RPMI7951 (cell line): ENCODE measurements around the gene PXT1. TPM values are rescaled to one million over a fixed set of nuclear protein-coding genes. Genes with fewer than 3 reads are reported as not detected.
"Not testable (repeated sequence)": the region's sequence is repeated elsewhere in the genome, so short reads cannot be mapped to it uniquely, and the experiment has no call there.

Experiments used
- DNase-seq: peaks from one replicate; pipeline ENCODE4 v3.0.0-alpha.2; 2012; ENCODE audit warnings: low read depth
- total RNA-seq: library from RNA; depleted of rRNA; stranded (reverse); fragments of >200 nt; shearing (Covaris generic); gene quantifications from 2 replicates; pipeline ENCODE4 v1.2.3, GENCODE V29; 2014; rRNA removed

The PXT1 gene
- 0.12 TPM in 1 of 2 replicates, not detected in the other for total RNA-seq

DNA sequence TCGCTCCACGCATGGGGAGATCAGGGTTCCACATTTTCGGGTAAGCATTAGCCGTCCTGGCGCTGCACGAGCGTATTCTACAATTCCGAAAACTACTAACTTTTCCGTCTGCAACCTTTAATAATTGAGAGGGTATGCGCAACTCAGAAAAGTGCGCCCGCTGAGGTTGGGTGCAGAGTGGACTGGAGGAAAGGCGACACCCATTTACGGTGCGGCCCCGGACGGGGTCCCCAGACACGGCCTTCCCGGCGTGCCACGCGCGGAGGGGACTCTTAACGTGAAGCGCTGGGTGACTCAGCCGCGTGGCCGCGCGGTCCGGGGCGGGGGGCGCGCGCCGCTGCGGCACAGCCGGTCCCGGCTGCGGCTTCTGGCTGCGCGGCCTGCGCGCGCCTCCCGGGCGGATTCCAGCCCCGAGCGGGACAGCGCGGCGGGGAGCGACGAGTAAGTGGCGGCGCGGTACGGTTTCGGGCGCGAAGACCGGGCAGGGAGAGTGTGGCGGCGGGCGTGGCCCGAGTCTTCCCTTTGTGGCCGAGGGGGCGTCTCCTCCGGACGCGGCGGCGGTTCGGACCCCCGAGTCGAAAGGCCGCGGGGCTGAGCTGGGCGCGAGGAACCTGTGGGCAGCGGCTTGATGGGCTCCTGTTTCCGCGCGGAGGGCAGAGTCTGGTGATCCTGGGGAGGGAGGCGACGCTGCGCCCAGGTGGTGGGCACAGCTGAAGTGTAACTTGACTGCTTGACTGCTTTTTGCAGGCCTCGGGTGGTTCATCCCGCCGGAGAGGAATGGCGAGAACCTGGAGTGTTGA lies at the start of gene PXT1, which contains the start of gene KCTD20:
Gene PXT1, minus strand, starts transcription at position 184 of the 800 bp plus-strand sequence. CDS start 16,772 bp downstream, outside the sequence.
Gene KCTD20, plus strand, starts transcription at position 330 of the 800 bp plus-strand sequence. CDS start 27,098 bp downstream, outside the sequence.
- DNase-seq: peak; percentile 88

DNA sequence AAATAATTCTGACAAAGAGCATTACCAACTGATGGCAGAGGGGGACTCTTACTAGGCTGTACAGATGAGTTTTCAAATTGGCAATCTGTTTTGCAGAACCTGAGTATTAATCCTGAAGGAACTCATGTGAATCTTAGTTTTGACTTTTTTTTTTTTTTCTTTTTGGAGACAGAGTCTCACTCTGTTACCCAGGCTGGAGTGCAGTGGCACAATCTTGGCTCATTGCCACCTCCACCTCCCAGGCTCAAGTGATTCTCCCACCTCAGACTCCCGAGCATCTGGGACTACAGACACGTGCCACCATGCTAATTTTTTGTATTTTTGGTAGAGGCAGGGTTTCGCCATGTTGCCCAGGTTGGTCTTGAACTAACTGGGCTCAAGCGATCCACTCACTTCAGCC lies 49.4 kb upstream of the PXT1 start:
- no peak for DNase-seq

DNA sequence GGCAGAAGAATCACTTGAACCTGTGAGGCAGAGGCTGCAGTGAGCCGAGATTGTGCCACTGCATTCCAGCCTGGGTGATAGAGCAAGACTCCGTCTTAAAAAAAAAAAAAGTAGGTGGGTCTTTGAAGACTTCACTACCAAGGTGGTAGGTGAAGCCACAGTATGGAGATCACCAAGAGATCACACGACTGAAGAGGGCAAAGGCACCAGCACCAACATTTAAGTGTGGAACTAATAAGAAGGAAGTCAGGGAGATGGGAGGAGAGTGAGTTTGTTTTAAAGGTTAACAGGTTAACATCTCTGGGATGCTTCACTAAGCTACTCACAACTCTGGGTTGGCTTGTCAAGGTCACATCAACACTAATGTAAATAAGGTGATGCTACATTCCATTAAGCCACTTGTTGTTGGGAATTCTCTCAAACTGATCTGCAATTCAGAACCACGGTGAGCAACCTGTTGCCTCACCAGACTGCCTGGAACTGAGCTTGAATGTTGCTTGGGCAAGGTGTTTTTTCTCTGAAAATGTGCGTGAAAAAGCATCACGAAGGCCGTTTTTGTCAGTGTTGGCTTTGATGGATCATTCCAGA lies 48.8 kb upstream of the PXT1 start:
- DNase-seq: no peak

GRCh38 chr6:36489426-36489825 lies 46.8 kb upstream of the PXT1 start:
- no peak for DNase-seq

- DNase-seq: no peak
Observed at GRCh38 chr6:36488221-36488620, 45.6 kb upstream of the PXT1 start.

- no peak for DNase-seq
Observed at GRCh38 chr6:36487698-36488097, 45.0 kb upstream of the PXT1 start.

- no peak for DNase-seq
Observed at GRCh38 chr6:36484736-36485135, 42.1 kb upstream of the PXT1 start.

- DNase-seq: not testable (repeated sequence)
Observed at GRCh38 chr6:36483326-36483725, 40.7 kb upstream of the PXT1 start.

DNA sequence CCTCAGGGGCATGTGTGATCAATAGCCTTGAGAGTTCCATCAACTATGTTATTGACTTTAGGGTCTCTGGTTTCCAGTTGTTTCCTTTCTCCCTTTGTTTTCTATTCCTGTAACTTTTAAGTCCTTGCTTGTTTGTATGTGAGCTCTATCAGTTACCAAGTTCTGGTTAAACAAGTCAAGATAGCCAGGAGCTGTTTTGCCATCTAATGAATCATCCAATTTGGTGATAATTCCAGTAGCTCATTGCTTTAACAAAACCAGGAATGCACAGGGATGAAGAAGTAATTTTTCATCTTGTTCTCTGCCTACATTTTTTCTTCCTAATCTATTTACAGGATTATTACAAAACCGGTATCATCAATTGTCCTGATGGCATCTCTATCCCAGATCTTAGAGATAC lies 36.6 kb upstream of the PXT1 start:
- no peak for DNase-seq

DNA sequence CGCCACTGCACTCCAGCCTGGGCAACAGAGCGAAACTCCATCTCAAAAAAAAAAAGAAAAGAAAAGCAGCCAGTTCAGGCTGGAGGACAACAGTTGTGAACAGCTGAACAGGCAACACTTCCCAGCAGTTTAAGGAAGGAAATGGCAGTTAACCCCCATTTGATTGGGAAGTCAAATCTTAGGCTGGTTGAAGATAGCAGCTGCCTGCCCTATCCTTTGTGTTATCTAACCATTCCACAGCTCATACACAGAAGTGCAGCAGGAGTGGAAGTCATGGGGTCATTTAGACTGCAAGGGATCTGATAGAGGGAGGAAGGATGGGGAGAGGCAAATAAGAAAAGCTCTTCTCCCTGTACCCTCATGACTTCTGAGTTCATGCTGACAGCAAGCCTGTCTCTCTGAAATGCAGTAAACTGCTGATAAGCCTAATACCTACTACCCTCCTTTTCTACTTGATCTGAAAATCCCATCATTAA lies 35.4 kb upstream of the PXT1 start:
- no peak for DNase-seq

- no peak for DNase-seq
Observed at GRCh38 chr6:36469946-36470345, 27.3 kb upstream of the PXT1 start.

DNA sequence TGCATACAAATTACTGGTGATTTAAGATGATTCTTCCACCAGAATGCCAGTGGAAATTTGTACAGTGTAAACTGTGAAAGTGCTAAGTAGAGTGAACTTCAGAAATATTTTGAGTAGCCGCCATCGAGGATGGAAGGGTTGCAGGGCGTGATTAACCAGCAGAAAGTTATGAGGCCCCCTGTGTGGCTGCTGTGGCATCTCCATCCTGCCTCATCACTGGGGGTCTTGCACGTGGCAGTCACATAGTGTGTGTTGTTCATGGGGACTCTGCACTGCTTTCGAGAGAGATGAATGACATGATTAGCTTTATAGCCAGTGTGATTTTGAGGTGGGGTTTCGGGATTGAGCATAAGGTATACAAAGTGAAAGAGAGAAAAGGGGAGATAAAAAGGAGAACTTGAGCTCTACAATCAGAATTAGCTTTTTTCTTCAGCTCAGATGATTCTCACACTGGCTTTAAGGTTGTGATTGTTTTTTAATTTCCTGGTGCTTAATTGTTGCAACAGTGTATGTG lies 26.6 kb upstream of the PXT1 start:
- DNase-seq: no peak

DNA sequence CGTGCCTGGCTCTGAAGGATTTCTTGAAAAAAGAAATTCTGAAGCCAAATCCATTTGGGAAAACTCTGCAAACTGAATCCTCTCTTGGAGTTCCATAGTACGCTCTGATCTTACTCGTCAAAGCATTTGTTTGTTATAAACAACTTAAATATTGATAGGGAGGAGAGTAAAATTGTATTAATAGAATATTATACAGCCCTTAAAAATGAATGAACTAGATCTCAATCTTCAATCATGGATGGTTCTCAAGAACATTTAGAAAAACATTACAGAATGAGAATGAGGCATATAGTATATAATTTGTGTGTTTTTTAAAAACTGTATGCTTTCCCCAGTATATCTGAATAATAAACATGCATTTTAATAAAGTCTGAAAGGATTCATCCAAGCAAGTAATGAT lies 25.0 kb upstream of the PXT1 start:
- no peak for DNase-seq

DNA sequence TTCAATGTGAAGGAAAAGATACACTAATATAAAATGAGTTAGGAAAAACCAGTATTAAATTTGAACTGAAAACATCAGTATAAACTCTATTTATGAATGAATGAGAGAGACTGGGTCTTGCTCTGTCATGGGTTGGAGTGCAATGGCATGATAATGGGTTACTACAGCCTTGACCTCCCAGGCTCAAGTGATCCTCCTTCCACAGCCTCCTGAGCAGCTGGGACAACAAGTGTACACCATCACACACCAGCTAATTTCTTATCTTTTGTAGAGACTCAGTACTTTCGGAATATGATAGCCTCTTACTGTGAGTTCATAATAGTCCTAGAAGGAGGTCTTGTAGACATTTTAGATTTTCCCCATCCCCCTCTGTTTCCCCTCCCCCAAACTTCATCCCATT lies 21.6 kb upstream of the PXT1 start:
- DNase-seq: no peak

DNA sequence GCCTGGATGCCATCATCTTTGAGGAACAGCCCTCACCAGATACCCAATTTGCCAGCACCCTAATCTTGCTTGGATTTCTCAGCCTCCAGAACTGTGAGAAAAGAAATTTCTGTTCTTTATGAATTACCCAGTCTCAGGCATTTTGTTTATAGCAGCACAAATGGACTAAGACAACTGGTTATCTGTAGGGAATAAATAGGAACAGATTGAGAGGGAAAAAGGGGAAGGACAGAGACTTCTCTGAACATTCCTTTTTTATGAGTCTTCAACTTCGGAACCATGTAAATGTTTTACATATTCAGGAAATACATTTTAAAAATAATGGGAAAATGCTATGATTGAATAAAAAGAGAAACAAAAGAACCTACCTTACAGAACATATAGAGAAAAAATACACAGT lies 21.0 kb upstream of the PXT1 start:
- DNase-seq: no peak

- DNase-seq: no peak
Observed at GRCh38 chr6:36461646-36462045, 19.0 kb upstream of the PXT1 start.

GRCh38 chr6:36460916-36461315 lies 18.3 kb upstream of the PXT1 start:
- no peak for DNase-seq

- no peak for DNase-seq
Observed at GRCh38 chr6:36459501-36459900, 16.8 kb upstream of the PXT1 start.

DNA sequence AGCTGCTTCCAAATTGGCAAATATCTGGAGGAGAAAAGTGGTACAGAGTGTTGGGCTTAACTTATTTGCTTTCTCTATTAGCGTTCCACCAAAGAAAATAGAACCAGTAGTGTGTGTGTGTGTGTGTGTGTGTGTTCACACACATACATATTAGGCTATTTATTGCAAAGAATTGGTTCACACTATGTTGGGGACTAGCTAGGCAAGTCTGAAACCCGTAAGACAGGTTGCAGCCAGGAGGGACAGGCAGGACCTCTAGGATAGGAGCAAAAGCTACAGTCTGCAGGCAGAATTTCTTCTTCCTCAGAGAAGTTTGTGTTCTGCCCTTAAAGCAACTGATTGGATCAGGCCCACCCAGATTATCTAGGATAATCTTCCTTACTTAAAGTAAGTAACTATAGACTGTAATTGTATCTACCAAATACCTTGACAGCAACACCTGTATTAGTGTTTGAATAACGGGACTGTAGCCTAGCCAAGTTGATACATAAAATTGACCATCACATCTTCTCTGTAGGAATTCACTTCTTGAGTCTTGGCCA lies 12.9 kb upstream of the PXT1 start:
- no peak for DNase-seq

DNA sequence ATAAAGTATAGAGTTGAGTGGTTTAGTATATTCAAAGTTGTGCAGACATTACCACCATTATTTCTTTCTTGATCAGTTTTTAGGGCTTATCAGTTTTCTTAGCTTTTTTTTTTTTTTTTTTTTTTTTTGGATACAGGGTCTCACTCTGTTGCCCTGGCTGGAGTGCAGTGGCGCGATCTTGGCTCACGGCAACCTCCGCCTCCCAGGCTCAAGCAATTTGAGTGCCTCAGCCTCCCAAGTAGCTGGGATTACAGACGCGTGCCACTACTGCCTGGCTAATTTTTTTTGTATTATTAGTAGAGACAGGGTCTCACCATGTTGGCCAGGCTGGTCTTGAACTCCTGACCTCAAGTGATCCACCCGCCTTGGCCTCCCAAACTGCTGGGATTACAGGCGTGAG lies 10.2 kb upstream of the PXT1 start:
- not testable (repeated sequence) for DNase-seq

GRCh38 chr6:36449173-36449572 lies 6.5 kb upstream of the PXT1 start:
- not testable (repeated sequence) for DNase-seq

GRCh38 chr6:36445621-36446020 lies 3.0 kb upstream of the PXT1 start:
- no peak for DNase-seq

GRCh38 chr6:36444470-36444869 lies 1.8 kb upstream of the PXT1 start:
- DNase-seq: no peak
